HG02852 (cell line): ENCODE results near the gene TEX54.

Source experiments
- ATAC-seq: cut with Tn5 transposase; IDR thresholded peaks from one replicate; pipeline ENCODE4 v1.9.1; 2021; ENCODE audit warnings: mild to moderate bottlenecking, moderate library complexity; ENCODE audit not compliant: unreplicated experiment

The TEX54 gene

GRCh38 chr11:62789576-62789975, 43.1 kb downstream of the TEX54 start:
- no peak for ATAC-seq

- ATAC-seq = no peak
Measured at GRCh38 chr11:62788991-62789390, 43.6 kb downstream of the TEX54 start.

- peak; percentile 69 for ATAC-seq
Measured at GRCh38 chr11:62787005-62787759, 45.5 kb downstream of the TEX54 start, which contains the start of gene TMEM179B. TSS of gene TMEM179B (plus strand) at chr11:62787402. CDS start at chr11:62787432, 30 bp downstream.

GRCh38 chr11:62786318-62787004, 46.2 kb downstream of the TEX54 start:
- peak; percentile 69 for ATAC-seq

- ATAC-seq = no peak
Measured at GRCh38 chr11:62782753-62783152, 49.9 kb downstream of the TEX54 start.
